GM23338 (cell line): ENCODE data around the gene CYB561D2. TPM values are rescaled to one million over a fixed set of nuclear protein-coding genes. Genes with fewer than 3 reads are reported as not detected.
A peak's percentile ranks its signal among the peaks of the same experiment; 100 is the strongest.

ENCODE experiments used
- ATAC-seq: fragments of 200-7000 bp; cut with Tn5 transposase; 3 replicates; pipeline ENCODE4 v1.9.1; 2020
- DNase-seq: peaks from one replicate; pipeline ENCODE4 v3.0.0-alpha.2; 2015; ENCODE audit warnings: low spot score
- H2AFZ ChIP-seq: fragments of 200-600 bp; sonication (generic); 2 replicates; pipeline ENCODE4 v1.8.0; 2016; ENCODE audit warnings: antibody characterized with exemption, mild to moderate bottlenecking, moderate library complexity
- H3F3A ChIP-seq: fragments of 200-600 bp; sonication (generic); replicated peaks from 2 replicates; pipeline ENCODE4 v1.8.0; 2017; ENCODE audit warnings: antibody characterized with exemption, mixed run types, low read depth
- H3K27ac ChIP-seq: fragments of 200-600 bp; sonication (generic); 2 replicates; pipeline ENCODE4 v1.6.1; 2016; ENCODE audit warnings: low read depth
- H3K27me3 ChIP-seq: fragments of 200-600 bp; sonication (generic); 2 replicates; pipeline ENCODE4 v1.8.0; 2016; ENCODE audit warnings: mild to moderate bottlenecking, mixed run types, moderate library complexity; ENCODE audit not compliant: insufficient read depth
- H3K36me3 ChIP-seq: fragments of 200-600 bp; sonication (generic); 2 replicates; pipeline ENCODE4 v1.8.0; 2016; ENCODE audit warnings: mild to moderate bottlenecking; ENCODE audit not compliant: insufficient read depth
- H3K4me1 ChIP-seq: fragments of 200-600 bp; sonication (generic); 2 replicates; pipeline ENCODE4 v1.8.0; 2016; ENCODE audit warnings: mild to moderate bottlenecking, moderate library complexity; ENCODE audit not compliant: insufficient read depth
- H3K4me2 ChIP-seq: fragments of 200-600 bp; sonication (generic); 2 replicates; pipeline ENCODE4 v1.7.1; 2017; ENCODE audit warnings: mixed run types
- H3K4me3 ChIP-seq: fragments of 200-600 bp; sonication (generic); 2 replicates; pipeline ENCODE4 v1.6.1; 2016; ENCODE audit warnings: mixed run types
- H3K79me2 ChIP-seq: fragments of 200-600 bp; sonication (generic); replicated peaks from 2 replicates; pipeline ENCODE4 v1.8.0; 2017; ENCODE audit warnings: mild to moderate bottlenecking; ENCODE audit not compliant: insufficient read depth
- H3K9me2 ChIP-seq: fragments of 200-600 bp; sonication (generic); 2 replicates; pipeline ENCODE4 v1.8.0; 2017; ENCODE audit not compliant: insufficient read depth
- H4K20me1 ChIP-seq: fragments of 200-600 bp; sonication (generic); replicated peaks from 2 replicates; pipeline ENCODE4 v1.8.0; 2017; ENCODE audit warnings: mild to moderate bottlenecking; ENCODE audit not compliant: insufficient read depth
- H3K27ac Mint-ChIP-seq: 2 replicates; pipeline ENCODE4 v1.8.0; 2020; ENCODE audit warnings: inconsistent platforms, mild to moderate bottlenecking, moderate library complexity, mixed read lengths
- H3K27me3 Mint-ChIP-seq: 3 replicates; pipeline ENCODE4 v1.8.0; 2022; ENCODE audit warnings: low read depth, mild to moderate bottlenecking, moderate library complexity, mixed read lengths, inconsistent platforms; ENCODE audit not compliant: insufficient read depth, poor library complexity
- H3K36me3 Mint-ChIP-seq: 3 replicates; pipeline ENCODE4 v1.8.0; 2021; ENCODE audit warnings: low read depth, mild to moderate bottlenecking, inconsistent platforms, moderate library complexity, mixed read lengths
- H3K4me1 Mint-ChIP-seq: 3 replicates; pipeline ENCODE4 v1.8.0; 2020; ENCODE audit warnings: mild to moderate bottlenecking, inconsistent platforms, mixed read lengths
- H3K4me3 Mint-ChIP-seq: 3 replicates; pipeline ENCODE4 v1.8.0; 2021; ENCODE audit warnings: moderate library complexity, mild to moderate bottlenecking, inconsistent platforms, mixed read lengths
- H3K9me3 Mint-ChIP-seq: 3 replicates; pipeline ENCODE4 v1.8.0; 2020; ENCODE audit warnings: moderate library complexity, mild to moderate bottlenecking, inconsistent platforms, mixed read lengths
- CREB1 ChIP-seq: fragments of 250-450 bp; sonication (Bioruptor Pico); IDR thresholded peaks from 2 replicates; pipeline ENCODE4 v1.5.0; 2020; ENCODE audit warnings: low read depth, mild to moderate bottlenecking, moderate library complexity
- EZH2 ChIP-seq: fragments of 200-600 bp; sonication (generic); IDR thresholded peaks from one replicate; pipeline ENCODE4 v1.8.0; 2017; ENCODE audit warnings: antibody characterized with exemption, mild to moderate bottlenecking, low read depth; ENCODE audit not compliant: unreplicated experiment
- EZH2phosphoT487 ChIP-seq: fragments of 200-600 bp; sonication (generic); IDR thresholded peaks from one replicate; pipeline ENCODE4 v1.8.1; 2018; ENCODE audit warnings: antibody characterized with exemption; ENCODE audit not compliant: unreplicated experiment
- JUNB ChIP-seq: IDR thresholded peaks from one replicate; pipeline ENCODE4 v1.6.1; 2016; ENCODE audit warnings: antibody characterized with exemption; ENCODE audit not compliant: unreplicated experiment
- NANOG ChIP-seq: IDR thresholded peaks from 2 replicates; pipeline ENCODE4 v1.6.1; 2016; ENCODE audit warnings: antibody characterized with exemption, borderline replicate concordance
- POLR2AphosphoS5 ChIP-seq: IDR thresholded peaks from 2 replicates; pipeline ENCODE4 v1.6.1; 2016; ENCODE audit warnings: antibody characterized with exemption, low read depth
- STAT1 ChIP-seq: IDR thresholded peaks from one replicate; pipeline ENCODE4 v1.6.1; 2016; ENCODE audit warnings: antibody characterized with exemption; ENCODE audit not compliant: unreplicated experiment
- ZNF114 ChIP-seq: fragments of 250-450 bp; sonication (Bioruptor Pico); IDR thresholded peaks from 2 replicates; pipeline ENCODE4 v1.5.0; 2020; ENCODE audit warnings: mild to moderate bottlenecking, moderate library complexity
- ZNF331 ChIP-seq: fragments of 250-450 bp; sonication (Bioruptor Pico); IDR thresholded peaks from 2 replicates; pipeline ENCODE4 v1.5.0; 2020; ENCODE audit warnings: low read depth, mild to moderate bottlenecking, moderate library complexity
- polyA plus RNA-seq: library from polyadenylated mRNA; unstranded; fragments of >200 nt; fragmentation: Nextera tagmentation; extraction: Ambion mirVana; gene quantifications from 2 replicates; pipeline ENCODE4 v1.2.1, GENCODE V29; 2016
- total RNA-seq: library from RNA; depleted of rRNA; stranded (reverse); fragments of >200 nt; shearing (Covaris generic); gene quantifications from 2 replicates; pipeline ENCODE4 v1.2.3, GENCODE V29; 2014
- TF ChIP-seq, protein P1 (sequence below): IDR thresholded peaks from 2 replicates; pipeline ENCODE4 v1.6.1; 2016; ENCODE audit warnings: antibody characterized with exemption
- TF ChIP-seq, protein P2 (sequence below): IDR thresholded peaks from one replicate; pipeline ENCODE4 v1.6.1; 2018; ENCODE audit warnings: antibody characterized with exemption; ENCODE audit not compliant: unreplicated experiment
- TF ChIP-seq, protein P3 (sequence below), 2 experiments: fragments of 200-600 bp in 1 of 2; sonication (generic) in 1 of 2; conservative IDR thresholded peaks; 2 replicates each; pipeline versions ENCODE4 v1.5.1 to v1.6.1; 2016 to 2017; ENCODE audit warnings: antibody characterized with exemption in 2 of 2, low read depth in 2 of 2, mild to moderate bottlenecking in 2 of 2, moderate library complexity in 1 of 2

CYB561D2 gene
- total and polyA plus RNA-seq, 2 experiments from 2014 or later = 10.1 to 18.2 TPM

DNA sequence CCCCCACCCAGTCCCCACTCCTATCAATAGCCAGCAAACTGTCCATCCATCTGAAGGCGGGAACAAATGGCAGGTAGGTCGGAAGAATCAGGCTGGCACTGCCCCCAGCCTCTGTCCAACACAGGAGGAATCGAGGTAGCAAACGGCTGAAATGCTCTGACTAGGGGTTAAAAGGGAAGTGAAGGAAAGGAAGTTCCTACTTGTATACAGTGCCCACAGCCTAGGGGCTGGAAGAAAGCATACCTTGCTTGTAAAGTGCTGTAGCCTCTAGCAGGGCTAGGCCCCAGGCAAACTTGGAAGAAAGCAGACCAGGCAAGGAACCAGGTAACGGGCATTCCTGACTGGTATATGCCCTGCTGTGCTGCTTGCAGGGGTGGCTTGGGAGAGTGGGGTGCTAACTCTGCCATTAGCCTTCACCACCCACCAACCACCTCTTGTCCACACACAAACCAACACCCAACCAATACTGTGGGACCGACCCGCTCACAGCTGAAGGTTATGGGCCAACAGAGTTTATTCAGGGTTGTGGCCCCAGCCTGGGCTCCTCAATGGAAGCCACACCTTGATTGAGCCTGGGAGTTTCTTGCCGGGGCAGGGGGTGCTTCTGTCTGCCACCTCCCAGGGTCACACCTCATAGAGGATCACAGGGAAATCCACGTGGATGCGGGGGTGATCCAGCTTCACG is 25.0 kb upstream of the CYB561D2 start:
- Histone ChIP-seq H2AFZ (no peak overlapping the region), H4K20me1 (peaks cover 8% of the 10 kb centered on the region; the same call in 1 of the 2 replicates), H3K9me2 (no peaks in the 10 kb centered on the region), H3K4me2 (no peak overlapping the region), H3K79me2 (peaks cover 16% of the 10 kb centered on the region), H3K4me3 (no peak overlapping the region), H3K27ac (no peak overlapping the region), H3K27me3 (no peaks in the 10 kb centered on the region), H3F3A (peaks cover 34% of the 10 kb centered on the region; the same call in 1 of the 2 replicates), H3K36me3 (peaks cover 2% of the 10 kb centered on the region; the same call in 1 of the 2 replicates), H3K4me1 (peaks cover 18% of the 10 kb centered on the region)
- no peak for TF ChIP-seq POLR2AphosphoS5
- TF ChIP-seq ZNF114 (CRISPR knock-in tag) = no peak
- no peak for TF ChIP-seq JUNB
- TF ChIP-seq, protein P1, sequence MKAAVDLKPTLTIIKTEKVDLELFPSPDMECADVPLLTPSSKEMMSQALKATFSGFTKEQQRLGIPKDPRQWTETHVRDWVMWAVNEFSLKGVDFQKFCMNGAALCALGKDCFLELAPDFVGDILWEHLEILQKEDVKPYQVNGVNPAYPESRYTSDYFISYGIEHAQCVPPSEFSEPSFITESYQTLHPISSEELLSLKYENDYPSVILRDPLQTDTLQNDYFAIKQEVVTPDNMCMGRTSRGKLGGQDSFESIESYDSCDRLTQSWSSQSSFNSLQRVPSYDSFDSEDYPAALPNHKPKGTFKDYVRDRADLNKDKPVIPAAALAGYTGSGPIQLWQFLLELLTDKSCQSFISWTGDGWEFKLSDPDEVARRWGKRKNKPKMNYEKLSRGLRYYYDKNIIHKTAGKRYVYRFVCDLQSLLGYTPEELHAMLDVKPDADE = no peak
- no peak for TF ChIP-seq STAT1
- TF ChIP-seq EZH2 = no peak
- TF ChIP-seq CREB1 (CRISPR knock-in tag) = no peak
- no peak for TF ChIP-seq EZH2phosphoT487
- TF ChIP-seq ZNF331 (CRISPR knock-in tag) = no peak
- TF ChIP-seq, protein P2, sequence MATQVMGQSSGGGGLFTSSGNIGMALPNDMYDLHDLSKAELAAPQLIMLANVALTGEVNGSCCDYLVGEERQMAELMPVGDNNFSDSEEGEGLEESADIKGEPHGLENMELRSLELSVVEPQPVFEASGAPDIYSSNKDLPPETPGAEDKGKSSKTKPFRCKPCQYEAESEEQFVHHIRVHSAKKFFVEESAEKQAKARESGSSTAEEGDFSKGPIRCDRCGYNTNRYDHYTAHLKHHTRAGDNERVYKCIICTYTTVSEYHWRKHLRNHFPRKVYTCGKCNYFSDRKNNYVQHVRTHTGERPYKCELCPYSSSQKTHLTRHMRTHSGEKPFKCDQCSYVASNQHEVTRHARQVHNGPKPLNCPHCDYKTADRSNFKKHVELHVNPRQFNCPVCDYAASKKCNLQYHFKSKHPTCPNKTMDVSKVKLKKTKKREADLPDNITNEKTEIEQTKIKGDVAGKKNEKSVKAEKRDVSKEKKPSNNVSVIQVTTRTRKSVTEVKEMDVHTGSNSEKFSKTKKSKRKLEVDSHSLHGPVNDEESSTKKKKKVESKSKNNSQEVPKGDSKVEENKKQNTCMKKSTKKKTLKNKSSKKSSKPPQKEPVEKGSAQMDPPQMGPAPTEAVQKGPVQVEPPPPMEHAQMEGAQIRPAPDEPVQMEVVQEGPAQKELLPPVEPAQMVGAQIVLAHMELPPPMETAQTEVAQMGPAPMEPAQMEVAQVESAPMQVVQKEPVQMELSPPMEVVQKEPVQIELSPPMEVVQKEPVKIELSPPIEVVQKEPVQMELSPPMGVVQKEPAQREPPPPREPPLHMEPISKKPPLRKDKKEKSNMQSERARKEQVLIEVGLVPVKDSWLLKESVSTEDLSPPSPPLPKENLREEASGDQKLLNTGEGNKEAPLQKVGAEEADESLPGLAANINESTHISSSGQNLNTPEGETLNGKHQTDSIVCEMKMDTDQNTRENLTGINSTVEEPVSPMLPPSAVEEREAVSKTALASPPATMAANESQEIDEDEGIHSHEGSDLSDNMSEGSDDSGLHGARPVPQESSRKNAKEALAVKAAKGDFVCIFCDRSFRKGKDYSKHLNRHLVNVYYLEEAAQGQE = no peak
- Mint-ChIP-seq H3K27ac (no peak overlapping the region), H3K9me3 (no peaks in the 10 kb centered on the region), H3K4me1 (peaks cover 32% of the 10 kb centered on the region), H3K36me3 (peaks cover 25% of the 10 kb centered on the region), H3K4me3 (no peak overlapping the region), H3K27me3 (peaks cover 16% of the 10 kb centered on the region)
- no peak for ATAC-seq
- no peak for DNase-seq

DNA sequence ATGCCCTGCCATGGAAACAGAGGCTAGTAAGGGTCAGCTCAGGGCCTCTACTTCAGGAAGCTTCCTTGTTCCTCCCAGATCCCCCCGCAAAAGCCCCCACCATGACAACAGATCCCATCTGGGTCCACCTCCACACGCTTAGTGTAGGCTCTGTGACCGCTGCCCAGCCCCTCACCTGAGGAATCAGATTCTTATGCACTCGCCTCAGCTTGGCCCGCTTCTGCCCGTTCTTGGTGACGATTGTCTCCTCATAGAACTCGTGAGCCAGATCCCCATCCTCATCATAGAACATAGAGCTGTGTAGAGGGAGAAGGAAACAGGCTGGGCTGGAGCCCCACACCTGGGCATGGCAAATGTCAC is 24.5 kb upstream of the CYB561D2 start:
- peaks cover 4% of the 10 kb centered on the region for H3K36me3 ChIP-seq
- H4K20me1 ChIP-seq = peaks cover 8% of the 10 kb centered on the region; the same call in 1 of the 2 replicates
- DNase-seq = no peak
- Mint-ChIP-seq H3K27me3 (peaks cover 16% of the 10 kb centered on the region), H3K27ac (no peak overlapping the region), H3K9me3 (no peaks in the 10 kb centered on the region), H3K36me3 (peaks cover 31% of the 10 kb centered on the region), H3K4me3 (peak overlapping the region; percentile 51), H3K4me1 (peaks cover 32% of the 10 kb centered on the region)
- H3K27me3 ChIP-seq = no peaks in the 10 kb centered on the region
- TF ChIP-seq POLR2AphosphoS5 (no peak), STAT1 (no peak), NANOG (no peak)
- TF ChIP-seq, protein P3, sequence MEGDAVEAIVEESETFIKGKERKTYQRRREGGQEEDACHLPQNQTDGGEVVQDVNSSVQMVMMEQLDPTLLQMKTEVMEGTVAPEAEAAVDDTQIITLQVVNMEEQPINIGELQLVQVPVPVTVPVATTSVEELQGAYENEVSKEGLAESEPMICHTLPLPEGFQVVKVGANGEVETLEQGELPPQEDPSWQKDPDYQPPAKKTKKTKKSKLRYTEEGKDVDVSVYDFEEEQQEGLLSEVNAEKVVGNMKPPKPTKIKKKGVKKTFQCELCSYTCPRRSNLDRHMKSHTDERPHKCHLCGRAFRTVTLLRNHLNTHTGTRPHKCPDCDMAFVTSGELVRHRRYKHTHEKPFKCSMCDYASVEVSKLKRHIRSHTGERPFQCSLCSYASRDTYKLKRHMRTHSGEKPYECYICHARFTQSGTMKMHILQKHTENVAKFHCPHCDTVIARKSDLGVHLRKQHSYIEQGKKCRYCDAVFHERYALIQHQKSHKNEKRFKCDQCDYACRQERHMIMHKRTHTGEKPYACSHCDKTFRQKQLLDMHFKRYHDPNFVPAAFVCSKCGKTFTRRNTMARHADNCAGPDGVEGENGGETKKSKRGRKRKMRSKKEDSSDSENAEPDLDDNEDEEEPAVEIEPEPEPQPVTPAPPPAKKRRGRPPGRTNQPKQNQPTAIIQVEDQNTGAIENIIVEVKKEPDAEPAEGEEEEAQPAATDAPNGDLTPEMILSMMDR (conservative IDR thresholded peaks at IDR 0.05; ENCODE audit: low read depth in 2 of 2) = no peak
- peaks cover 13% of the 10 kb centered on the region for H3K79me2 ChIP-seq
- H3K4me3 ChIP-seq = no peak overlapping the region
- no peaks in the 10 kb centered on the region for H3K9me2 ChIP-seq
- no peak overlapping the region for H2AFZ ChIP-seq
- no peak for ATAC-seq
- peaks cover 18% of the 10 kb centered on the region for H3K4me1 ChIP-seq
- no peak overlapping the region for H3K27ac ChIP-seq
- H3K4me2 ChIP-seq = no peak overlapping the region
- H3F3A ChIP-seq = peaks cover 33% of the 10 kb centered on the region; the same call in 1 of the 2 replicates
